H9 (cell line): ENCODE data around the gene EPC1. TPM values are rescaled to one million over a fixed set of nuclear protein-coding genes. Genes with fewer than 3 reads are reported as not detected.

ENCODE experiments used
- DNase-seq: peaks from one replicate; pipeline ENCODE4 v3.0.0-alpha.2; 2017
- H2AFZ ChIP-seq: one replicate; pipeline ENCODE4 v1.6.1; 2013; ENCODE audit warnings: mild to moderate bottlenecking, low read length, control low read depth, moderate library complexity
- H2AK5ac ChIP-seq: 2 replicates; pipeline ENCODE4 v1.6.1; 2013; ENCODE audit warnings: low read length, control low read depth, mixed read lengths; ENCODE audit not compliant: insufficient read length
- H2BK120ac ChIP-seq: one replicate; pipeline ENCODE4 v1.6.1; 2013; ENCODE audit warnings: low read depth, mild to moderate bottlenecking, low read length, control low read depth, inconsistent platforms; ENCODE audit not compliant: poor library complexity, severe bottlenecking
- H2BK12ac ChIP-seq: 2 replicates; pipeline ENCODE4 v1.6.1; 2013; ENCODE audit warnings: low read length, control low read depth, mixed read lengths, low read depth; ENCODE audit not compliant: insufficient read length
- H2BK15ac ChIP-seq: 2 replicates; pipeline ENCODE4 v1.6.1; 2013; ENCODE audit warnings: low read depth, low read length, control low read depth
- H2BK20ac ChIP-seq: one replicate; pipeline ENCODE4 v1.6.1; 2013; ENCODE audit warnings: low read depth, mild to moderate bottlenecking, low read length, control low read depth, inconsistent platforms; ENCODE audit not compliant: poor library complexity, severe bottlenecking
- H2BK5ac ChIP-seq: 2 replicates; pipeline ENCODE4 v1.6.1; 2013; ENCODE audit warnings: low read length, control low read depth, mixed read lengths; ENCODE audit not compliant: insufficient read length
- H3K14ac ChIP-seq: 2 replicates; pipeline ENCODE4 v1.6.1; 2013; ENCODE audit warnings: low read length, control low read depth; ENCODE audit not compliant: insufficient read depth
- H3K18ac ChIP-seq: 2 replicates; pipeline ENCODE4 v1.6.1; 2013; ENCODE audit warnings: low read depth, mild to moderate bottlenecking, mixed read lengths, low read length, control low read depth; ENCODE audit not compliant: insufficient read length
- H3K23ac ChIP-seq: 2 replicates; pipeline ENCODE4 v1.6.1; 2013; ENCODE audit warnings: low read length, control low read depth, mixed read lengths, low read depth; ENCODE audit not compliant: insufficient read length
- H3K23me2 ChIP-seq: 2 replicates; pipeline ENCODE4 v1.6.1; 2013; ENCODE audit warnings: low read depth, mild to moderate bottlenecking, mixed read lengths, low read length, control low read depth; ENCODE audit not compliant: insufficient read length, poor library complexity, severe bottlenecking
- H3K27ac ChIP-seq: 2 replicates; pipeline ENCODE4 v1.5.1; 2013; ENCODE audit warnings: low read length, control low read depth, mixed read lengths, low read depth; ENCODE audit not compliant: insufficient read length
- H3K27me3 ChIP-seq: 2 replicates; pipeline ENCODE4 v1.6.1; 2013; ENCODE audit warnings: low read length, control low read depth, inconsistent platforms; ENCODE audit not compliant: insufficient read depth
- H3K4ac ChIP-seq: 2 replicates; pipeline ENCODE4 v1.6.1; 2013; ENCODE audit warnings: low read depth, mild to moderate bottlenecking, control low read depth, inconsistent platforms, low read length, moderate library complexity
- H3K4me1 ChIP-seq: 2 replicates; pipeline ENCODE4 v1.6.1; 2013; ENCODE audit warnings: low read length, control low read depth, inconsistent platforms; ENCODE audit not compliant: insufficient read depth
- H3K4me2 ChIP-seq: 2 replicates; pipeline ENCODE4 v1.6.1; 2013; ENCODE audit warnings: low read length, control low read depth, mixed read lengths; ENCODE audit not compliant: insufficient read length, insufficient read depth
- H3K56ac ChIP-seq: 2 replicates; pipeline ENCODE4 v1.6.1; 2013; ENCODE audit warnings: low read depth, mild to moderate bottlenecking, mixed read lengths, low read length, control low read depth; ENCODE audit not compliant: insufficient read length
- H3K79me1 ChIP-seq: 2 replicates; pipeline ENCODE4 v1.6.1; 2013; ENCODE audit warnings: low read depth, mild to moderate bottlenecking, moderate library complexity, low read length, control low read depth, inconsistent platforms; ENCODE audit not compliant: insufficient read depth, poor library complexity, severe bottlenecking
- H3K79me2 ChIP-seq: 2 replicates; pipeline ENCODE4 v1.6.1; 2013; ENCODE audit warnings: low read length, control low read depth, inconsistent platforms; ENCODE audit not compliant: insufficient read depth
- H3K9ac ChIP-seq: 2 replicates; pipeline ENCODE4 v1.6.1; 2013; ENCODE audit warnings: low read length, control low read depth, mixed read lengths; ENCODE audit not compliant: insufficient read length; ENCODE audit errors: extremely low read depth
- H3K9me3 ChIP-seq: one replicate; pipeline ENCODE4 v1.6.1; 2013; ENCODE audit warnings: low read depth, low read length, inconsistent platforms; ENCODE audit not compliant: control insufficient read depth
- H3T11ph ChIP-seq: one replicate; pipeline ENCODE4 v1.6.1; 2013; ENCODE audit warnings: mild to moderate bottlenecking, low read length, control low read depth, inconsistent platforms
- H4K20me1 ChIP-seq: one replicate; pipeline ENCODE4 v1.6.1; 2013; ENCODE audit not compliant: control insufficient read depth, insufficient read length, insufficient read depth
- H4K5ac ChIP-seq: 2 replicates; pipeline ENCODE4 v1.6.1; 2013; ENCODE audit warnings: low read depth, mild to moderate bottlenecking, mixed read lengths, low read length, control low read depth; ENCODE audit not compliant: insufficient read length
- H4K8ac ChIP-seq: replicated peaks from 2 replicates; pipeline ENCODE4 v1.6.1; 2013; ENCODE audit warnings: low read length, control low read depth, mixed read lengths, low read depth; ENCODE audit not compliant: insufficient read length
- H4K91ac ChIP-seq: 2 replicates; pipeline ENCODE4 v1.6.1; 2013; ENCODE audit warnings: low read depth, mild to moderate bottlenecking, moderate library complexity, mixed read lengths, low read length, control low read depth; ENCODE audit not compliant: insufficient read length
- H3K27ac Mint-ChIP-seq, 3 experiments: 2 replicates in 2 of 3; 3 replicates in 1 of 3; pipeline ENCODE4 v1.8.0; 2020 to 2021; ENCODE audit warnings: mixed read lengths in 3 of 3, mild to moderate bottlenecking in 1 of 3, moderate library complexity in 1 of 3
- H3K27me3 Mint-ChIP-seq: 2 replicates; pipeline ENCODE4 v1.8.0; 2021; ENCODE audit warnings: low read depth, mild to moderate bottlenecking, moderate library complexity, mixed read lengths
- H3K36me3 Mint-ChIP-seq, 3 experiments: 2 replicates in 2 of 3; 3 replicates in 1 of 3; pipeline ENCODE4 v1.8.0; 2020 to 2021; ENCODE audit warnings: low read depth in 3 of 3, mixed read lengths in 3 of 3; ENCODE audit not compliant: insufficient read depth in 1 of 3
- H3K4me1 Mint-ChIP-seq, 2 experiments: 2 replicates each; pipeline ENCODE4 v1.8.0; 2020; ENCODE audit warnings: mixed read lengths in 2 of 2
- H3K4me3 Mint-ChIP-seq, 2 experiments: 2 replicates in 1 of 2; 3 replicates in 1 of 2; pipeline ENCODE4 v1.8.0; 2020 to 2021; ENCODE audit warnings: mild to moderate bottlenecking in 2 of 2, mixed read lengths in 2 of 2, moderate library complexity in 1 of 2
- H3K9me3 Mint-ChIP-seq, 2 experiments: 2 replicates in 1 of 2; 3 replicates in 1 of 2; pipeline ENCODE4 v1.8.0; 2020; ENCODE audit warnings: mild to moderate bottlenecking in 2 of 2, mixed read lengths in 2 of 2, moderate library complexity in 1 of 2
- WGBS: extraction: QIAGEN DNeasy Blood & Tissue Kit; methylation state at CpG from one replicate; pipeline ENCODE4 v1.1.7; 2013; ENCODE audit warnings: missing lambda C conversion rate, low lambda C conversion rate, mixed read lengths; ENCODE audit not compliant: insufficient read length; ENCODE audit errors: extremely low coverage; 5-methylcytosine and 5-hydroxymethylcytosine counted together
- total RNA-seq: library from RNA; stranded (reverse); gene quantifications from 2 replicates; pipeline ENCODE4 v1.2.1, GENCODE V29; 2021
- TF ChIP-seq, protein P1 (sequence below): fragments of 200-600 bp; sonication (generic); conservative IDR thresholded peaks from 3 replicates; pipeline ENCODE4 v1.8.0; 2021; ENCODE audit warnings: antibody characterized with exemption, mild to moderate bottlenecking

The EPC1 gene
- total RNA-seq, 1 experiment from 2014 or later, result 32.5 TPM

DNA sequence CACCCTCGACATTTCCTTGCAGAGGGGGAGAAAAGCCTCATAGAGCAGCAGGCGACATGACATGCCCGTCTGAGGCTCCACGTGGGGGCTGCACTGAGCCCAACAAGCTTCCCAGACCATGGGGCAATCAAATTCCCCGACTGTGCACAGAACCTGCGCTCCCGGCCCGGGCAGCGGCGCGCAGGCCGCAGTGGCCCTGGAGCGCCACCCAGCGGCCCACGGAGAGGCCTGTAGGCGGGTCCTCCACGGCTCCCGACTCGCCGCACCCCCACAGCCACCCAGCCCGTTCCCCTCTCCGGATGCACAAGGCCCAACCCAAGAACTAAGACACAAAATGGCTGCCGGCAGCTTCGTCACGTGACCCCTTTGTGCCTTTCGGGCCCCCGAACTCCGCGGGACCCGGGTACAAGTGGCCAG lies 816 bp downstream of the EPC1 start:
- H3K14ac ChIP-seq, result peak overlapping the region; percentile 100
- no peak overlapping the region; the same call in 1 of the 2 replicates for H2BK15ac ChIP-seq
- H3K4me1 ChIP-seq, result no peaks in the 10 kb centered on the region
- no peak overlapping the region for H2BK12ac ChIP-seq
- H3K18ac ChIP-seq, result peak overlapping the region; percentile 100
- H3K27ac Mint-ChIP-seq, result peak overlapping the region; percentile 100; a peak in 6 of 7 replicates
- no peaks in the 10 kb centered on the region for H3K27me3 ChIP-seq
- WGBS, result no CpG with 5 or more reads among the region's 30 CpGs
- peaks cover 20% of the 10 kb centered on the region for H3K79me2 ChIP-seq
- peak overlapping the region; percentile 83 for H3K4me2 ChIP-seq
- TF ChIP-seq, protein P1, sequence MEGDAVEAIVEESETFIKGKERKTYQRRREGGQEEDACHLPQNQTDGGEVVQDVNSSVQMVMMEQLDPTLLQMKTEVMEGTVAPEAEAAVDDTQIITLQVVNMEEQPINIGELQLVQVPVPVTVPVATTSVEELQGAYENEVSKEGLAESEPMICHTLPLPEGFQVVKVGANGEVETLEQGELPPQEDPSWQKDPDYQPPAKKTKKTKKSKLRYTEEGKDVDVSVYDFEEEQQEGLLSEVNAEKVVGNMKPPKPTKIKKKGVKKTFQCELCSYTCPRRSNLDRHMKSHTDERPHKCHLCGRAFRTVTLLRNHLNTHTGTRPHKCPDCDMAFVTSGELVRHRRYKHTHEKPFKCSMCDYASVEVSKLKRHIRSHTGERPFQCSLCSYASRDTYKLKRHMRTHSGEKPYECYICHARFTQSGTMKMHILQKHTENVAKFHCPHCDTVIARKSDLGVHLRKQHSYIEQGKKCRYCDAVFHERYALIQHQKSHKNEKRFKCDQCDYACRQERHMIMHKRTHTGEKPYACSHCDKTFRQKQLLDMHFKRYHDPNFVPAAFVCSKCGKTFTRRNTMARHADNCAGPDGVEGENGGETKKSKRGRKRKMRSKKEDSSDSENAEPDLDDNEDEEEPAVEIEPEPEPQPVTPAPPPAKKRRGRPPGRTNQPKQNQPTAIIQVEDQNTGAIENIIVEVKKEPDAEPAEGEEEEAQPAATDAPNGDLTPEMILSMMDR, result peak; percentile 97
- H4K5ac ChIP-seq, result peak overlapping the region; percentile 100
- peak overlapping the region; percentile 100 for H4K8ac ChIP-seq
- peaks cover 0 to 14% (median 12%) of the 10 kb centered on the region in 3 experiments; a peak in 4 of 7 replicates for H3K36me3 Mint-ChIP-seq
- H3K4me3 Mint-ChIP-seq, result peak overlapping the region; percentile 91 to 93
- H2BK120ac ChIP-seq, result no peak overlapping the region
- H3K4me1 Mint-ChIP-seq, result peaks cover 44 to 62% of the 10 kb centered on the region in 2 experiments
- H3K27ac ChIP-seq, result peak overlapping the region; percentile 98
- no peak overlapping the region for H3T11ph ChIP-seq
- H3K56ac ChIP-seq, result peak overlapping the region; percentile 100
- peaks cover 3% of the 10 kb centered on the region for H3K23me2 ChIP-seq
- no peak overlapping the region for H2BK5ac ChIP-seq
- no peak overlapping the region for H2AK5ac ChIP-seq
- DNase-seq, result peak; percentile 97
- H2BK20ac ChIP-seq, result no peak overlapping the region
- no peaks in the 10 kb centered on the region for H3K79me1 ChIP-seq
- H3K9ac ChIP-seq, result peak overlapping the region; percentile 100
- H3K9me3 ChIP-seq, result no peaks in the 10 kb centered on the region
- H3K27me3 Mint-ChIP-seq, result no peaks in the 10 kb centered on the region
- H2AFZ ChIP-seq, result no peak overlapping the region
- H4K91ac ChIP-seq, result no peak overlapping the region
- H3K4ac ChIP-seq, result no peak overlapping the region; the same call in 1 of the 2 replicates
- no peak overlapping the region for H3K23ac ChIP-seq
- H3K9me3 Mint-ChIP-seq, result no peaks in the 10 kb centered on the region
- no peaks in the 10 kb centered on the region for H4K20me1 ChIP-seq
